Esophagus squamous epithelium (tissue), 5 donors: ENCODE results near the gene KCNE5. TPM values are rescaled to one million over a fixed set of nuclear protein-coding genes. Genes with fewer than 3 reads are reported as not detected.

Experiments used
- DNase-seq: peaks from one replicate; lab custom pipeline; 2025; lab: John Stamatoyannopoulos, UW
- H3K27ac ChIP-seq, 4 donors: fragments of 200-600 bp; sonication (generic); one replicate each; pipeline ENCODE4 v1.5.1; 2016 to 2019; ENCODE audit warnings: mild to moderate bottlenecking in 1 of 4
- H3K27me3 ChIP-seq, 4 donors: fragments of 200-600 bp; sonication (generic); 1 replicate in 3 of 4; 2 replicates in 1 of 4; pipeline versions ENCODE4 v1.5.1 to v1.6.0; 2017 to 2021; ENCODE audit warnings: antibody characterized with exemption in 1 of 4
- H3K36me3 ChIP-seq, 3 donors: fragments of 200-600 bp; sonication (generic); one replicate each; pipeline ENCODE4 v1.5.1; 2016 to 2019
- H3K4me1 ChIP-seq, 3 donors: fragments of 200-600 bp; sonication (generic); one replicate each; pipeline ENCODE4 v1.5.1; 2017 to 2019
- H3K4me3 ChIP-seq, 4 donors: fragments of 200-600 bp; sonication (generic); 1 replicate in 3 of 4; 2 replicates in 1 of 4; pipeline ENCODE4 v1.5.1; 2016 to 2019; ENCODE audit warnings: mild to moderate bottlenecking in 2 of 4, moderate library complexity in 1 of 4
- H3K9me3 ChIP-seq, 3 donors: fragments of 200-600 bp; sonication (generic); one replicate each; pipeline ENCODE4 v1.5.1; 2016 to 2019
- CTCF ChIP-seq, 6 experiments: fragments of 450-650 bp in 4 of 6; fragments of 200-600 bp in 2 of 6; sonication (generic) in 2 of 6; IDR thresholded peaks; one replicate each; pipeline ENCODE4 v1.5.1; 2016 to 2019; ENCODE audit warnings: antibody characterized with exemption in 6 of 6, mild to moderate bottlenecking in 4 of 6, moderate library complexity in 4 of 6
- POLR2A ChIP-seq, 4 donors: fragments of 450-650 bp; IDR thresholded peaks; one replicate each; pipeline ENCODE4 v1.6.1; 2017; ENCODE audit warnings: antibody characterized with exemption in 4 of 4, mild to moderate bottlenecking in 4 of 4, moderate library complexity in 3 of 4
- WGBS, 2 donors: methylation state at CpG; one replicate each; pipeline ENCODE4 v1.1.5; 2018; 5-methylcytosine and 5-hydroxymethylcytosine counted together
- intact Hi-C: fragments of 100-400 bp; cut with DNase I; formaldehyde crosslinking; loops from one replicate; pipeline ENCODE4 v1.15.0; 2022
- total RNA-seq, 4 donors: library from RNA; depleted of rRNA; stranded (reverse); fragments of >200 nt; gene quantifications; one replicate each; pipeline ENCODE4 v1.1.0, GENCODE V29; 2016
- donor health status: DM: yes; HTN: yes; CAD: no.

KCNE5 gene
- total RNA-seq, 4 donors from 2014 or later: 0.38 TPM; not detected in 3

GRCh38 chrX:109629310-109629709 is 4.3 kb upstream of the KCNE5 start:
- Histone ChIP-seq H3K9me3 (no peaks in the 10 kb centered on the region), H3K4me3 (no peak overlapping the region), H3K27me3 (no peaks in the 10 kb centered on the region), H3K36me3 (no peaks in the 10 kb centered on the region), H3K27ac (no peak overlapping the region), H3K4me1 (peaks cover 0 to 8% (median 0%) of the 10 kb centered on the region in 3 donors)
- WGBS, 2 donors: 59 to 62% methylated on average over 3 of the region's 3 CpGs
- DNase-seq: no peak
- TF ChIP-seq CTCF (IDR thresholded peaks at IDR 0.05) (no peak), POLR2A (IDR thresholded peaks at IDR 0.05) (no peak)
- intact Hi-C loops: no loop called here

GRCh38 chrX:109626637-109627036 is 1.7 kb upstream of the KCNE5 start:
- DNase-seq: no peak
- intact Hi-C loops: no loop called here
- Histone ChIP-seq H3K27me3 (no peaks in the 10 kb centered on the region), H3K36me3 (no peaks in the 10 kb centered on the region), H3K4me1 (peaks cover 0 to 8% (median 0%) of the 10 kb centered on the region in 3 donors), H3K4me3 (no peak overlapping the region), H3K27ac (no peak overlapping the region), H3K9me3 (no peaks in the 10 kb centered on the region)
- TF ChIP-seq CTCF (IDR thresholded peaks at IDR 0.05) (no peak), POLR2A (IDR thresholded peaks at IDR 0.05) (no peak)
- WGBS, 2 donors: 88 to 92% methylated on average over 2 to 4 of the region's 4 CpGs

GRCh38 chrX:109623997-109624396 is 975 bp downstream of the KCNE5 start:
- no peaks in the 10 kb centered on the region for H3K36me3 ChIP-seq
- peaks cover 0 to 8% (median 0%) of the 10 kb centered on the region in 3 donors for H3K4me1 ChIP-seq
- H3K4me3 ChIP-seq: no peak overlapping the region
- no peaks in the 10 kb centered on the region for H3K27me3 ChIP-seq
- TF ChIP-seq POLR2A (IDR thresholded peaks at IDR 0.05): no peak
- TF ChIP-seq CTCF (IDR thresholded peaks at IDR 0.05): no peak
- intact Hi-C loops: no loop called here
- DNase-seq: no peak
- H3K27ac ChIP-seq: no peak overlapping the region
- no peaks in the 10 kb centered on the region for H3K9me3 ChIP-seq
- WGBS, 2 donors: 60 to 80% methylated on average over 2 to 7 of the region's 8 CpGs

GRCh38 chrX:109622270-109622669 is 2.7 kb downstream of the KCNE5 start:
- no peak for DNase-seq
- no peaks in the 10 kb centered on the region for H3K27me3 ChIP-seq
- no peak overlapping the region for H3K27ac ChIP-seq
- 71 to 77% methylated on average over 3 to 4 of the region's 4 CpGs for WGBS, 2 donors
- intact Hi-C loops: no loop called here
- H3K4me3 ChIP-seq: no peak overlapping the region
- no peaks in the 10 kb centered on the region for H3K9me3 ChIP-seq
- no peaks in the 10 kb centered on the region for H3K36me3 ChIP-seq
- no peak for TF ChIP-seq POLR2A (IDR thresholded peaks at IDR 0.05)
- no peak for TF ChIP-seq CTCF (IDR thresholded peaks at IDR 0.05)
- peaks cover 0 to 8% (median 0%) of the 10 kb centered on the region in 3 donors for H3K4me1 ChIP-seq

- H3K4me1 ChIP-seq: peaks cover 0 to 2% (median 0%) of the 10 kb centered on the region in 3 donors
- 52 to 64% methylated on average over 3 of the region's 3 CpGs for WGBS, 2 donors
- no peak overlapping the region for H3K27ac ChIP-seq
- no peaks in the 10 kb centered on the region for H3K27me3 ChIP-seq
- no peak overlapping the region for H3K4me3 ChIP-seq
- TF ChIP-seq CTCF (IDR thresholded peaks at IDR 0.05): no peak
- TF ChIP-seq POLR2A (IDR thresholded peaks at IDR 0.05): no peak
- no peak for DNase-seq
- H3K36me3 ChIP-seq: no peaks in the 10 kb centered on the region
- H3K9me3 ChIP-seq: no peaks in the 10 kb centered on the region
- intact Hi-C loops: no loop called here
Observed at GRCh38 chrX:109619771-109620170, 5.2 kb downstream of the KCNE5 start.
